ENCODE data around the gene TMEM19.
A peak's percentile ranks its signal among the peaks of the same experiment; 100 is the strongest.

The TMEM19 gene

GRCh38 chr12:71737197-71737596 is 51.3 kb downstream of the TMEM19 start:
- no peak for TF ChIP-seq CTCF (IDR thresholded peaks at IDR 0.05)
- Mint-ChIP-seq H3K27ac (no peak overlapping the region), H3K27me3 (ENCODE audit: low read depth, poor library complexity) (peaks cover 9% of the 10 kb centered on the region), H3K4me3 (no peak overlapping the region), H3K4me1 (no peaks in the 10 kb centered on the region), H3K36me3 (ENCODE audit: low read depth) (no peaks in the 10 kb centered on the region), H3K9me3 (no peaks in the 10 kb centered on the region)
- DNase-seq = no peak

- Mint-ChIP-seq H3K27ac (no peak overlapping the region), H3K36me3 (ENCODE audit: low read depth) (no peaks in the 10 kb centered on the region)
These were observed 57.1 kb downstream of the TMEM19 start for GRCh38 chr12:71742998-71743397.

GRCh38 chr12:71744522-71745300 is 58.8 kb downstream of the TMEM19 start:
- peaks cover 29% of the 10 kb centered on the region for H3K27me3 Mint-ChIP-seq (ENCODE audit: low read depth, poor library complexity)
- no peaks in the 10 kb centered on the region for H3K9me3 Mint-ChIP-seq
- H3K4me1 Mint-ChIP-seq = no peaks in the 10 kb centered on the region
- H3K27ac Mint-ChIP-seq = peak overlapping the region; percentile 0
- no peak for DNase-seq
- H3K4me3 Mint-ChIP-seq = no peak overlapping the region
- H3K36me3 Mint-ChIP-seq (ENCODE audit: low read depth) = no peaks in the 10 kb centered on the region
- TF ChIP-seq CTCF (IDR thresholded peaks at IDR 0.05) = no peak

More at GRCh38 chr12:71742998-71743397, 57.1 kb downstream of the TMEM19 start:
- DNase-seq = no peak
- TF ChIP-seq CTCF (IDR thresholded peaks at IDR 0.05) = no peak
- no peak overlapping the region for H3K4me3 Mint-ChIP-seq
- H3K4me1 Mint-ChIP-seq = no peaks in the 10 kb centered on the region
- H3K27me3 Mint-ChIP-seq (ENCODE audit: low read depth, poor library complexity) = peaks cover 12% of the 10 kb centered on the region
- no peaks in the 10 kb centered on the region for H3K9me3 Mint-ChIP-seq

- peak; percentile 62 for TF ChIP-seq CTCF (IDR thresholded peaks at IDR 0.05)
- Mint-ChIP-seq H3K36me3 (ENCODE audit: low read depth) (no peaks in the 10 kb centered on the region), H3K4me3 (no peak overlapping the region), H3K27me3 (ENCODE audit: low read depth, poor library complexity) (peaks cover 34% of the 10 kb centered on the region), H3K27ac (no peak overlapping the region), H3K4me1 (no peaks in the 10 kb centered on the region), H3K9me3 (no peaks in the 10 kb centered on the region)
- peak; percentile 29 for DNase-seq
These were observed 61.2 kb downstream of the TMEM19 start for GRCh38 chr12:71746974-71747611.

- H3K27me3 Mint-ChIP-seq (ENCODE audit: low read depth, poor library complexity) = peaks cover 34% of the 10 kb centered on the region
- no peak for DNase-seq
- no peaks in the 10 kb centered on the region for H3K9me3 Mint-ChIP-seq
- no peak for TF ChIP-seq CTCF (IDR thresholded peaks at IDR 0.05)
- H3K27ac Mint-ChIP-seq = no peak overlapping the region
- no peak overlapping the region for H3K4me3 Mint-ChIP-seq
- no peaks in the 10 kb centered on the region for H3K36me3 Mint-ChIP-seq (ENCODE audit: low read depth)
- no peaks in the 10 kb centered on the region for H3K4me1 Mint-ChIP-seq
These were observed 62.4 kb downstream of the TMEM19 start for GRCh38 chr12:71748081-71748850.

Data from nephron progenitor cell (in vitro differentiated cells).